Retinal pigment epithelial cell (primary cell): ENCODE measurements around the gene BCAR3.
"Not testable (repeated sequence)": the region's sequence is repeated elsewhere in the genome, so short reads cannot be mapped to it uniquely, and the experiment has no call there.

ENCODE experiments used
- DNase-seq: peaks from one replicate; pipeline ENCODE4 v3.0.0-alpha.2; 2010; ENCODE audit warnings: low read depth
- H3K4me3 ChIP-seq: 2 replicates; pipeline ENCODE4 v1.5.1; 2011; ENCODE audit warnings: mild to moderate bottlenecking, low read length, control low read depth, moderate library complexity
- CTCF ChIP-seq: conservative IDR thresholded peaks from 2 replicates; pipeline ENCODE4 v1.5.1; 2011; ENCODE audit warnings: low read depth, low read length, control low read depth, inconsistent platforms

BCAR3 gene

DNA sequence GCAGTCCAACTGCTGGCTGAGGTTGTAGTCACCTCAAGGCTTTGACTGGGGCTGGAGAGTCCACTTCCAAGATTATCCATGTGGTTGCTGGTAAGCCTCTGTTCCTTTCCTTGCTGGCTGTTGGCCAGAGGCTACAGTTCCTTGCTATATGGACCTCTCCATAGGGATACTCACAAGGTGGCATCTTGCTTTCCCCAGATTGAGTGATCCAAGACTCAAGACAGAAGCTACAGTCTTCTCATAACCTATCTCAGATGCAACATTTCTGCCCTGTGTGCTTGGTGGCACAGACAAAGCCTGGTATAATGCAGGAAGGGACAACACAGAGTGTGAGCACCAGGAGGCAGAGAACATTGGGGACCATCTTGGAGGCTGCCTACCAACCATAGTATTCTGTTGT, 121.9 kb downstream of the BCAR3 start:
- no peak for TF ChIP-seq CTCF
- DNase-seq, result no peak
- H3K4me3 ChIP-seq, result no peak overlapping the region

DNA sequence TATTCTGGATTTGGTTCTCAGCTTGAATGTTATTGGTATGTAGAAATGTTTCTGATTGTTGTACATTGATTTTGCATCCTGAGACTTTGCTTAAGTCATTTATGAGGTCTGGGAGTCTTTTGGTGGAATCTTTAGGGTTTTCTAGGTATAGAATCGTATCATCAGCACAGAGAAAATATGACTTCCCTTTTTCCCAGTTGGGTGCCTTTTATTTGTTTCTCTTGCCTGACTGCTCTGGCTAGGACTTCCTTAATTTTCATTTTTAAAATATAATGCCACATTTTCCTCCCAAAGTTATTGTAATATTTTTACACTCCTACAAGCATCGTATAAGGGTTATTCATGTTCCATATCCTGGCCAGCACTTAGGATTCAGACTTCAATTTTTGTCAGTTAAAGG, 122.6 kb downstream of the BCAR3 start:
- no peak overlapping the region for H3K4me3 ChIP-seq
- no peak for TF ChIP-seq CTCF
- no peak for DNase-seq

GRCh38 chr1:93556291-93556690, 125.3 kb downstream of the BCAR3 start:
- no peak for DNase-seq
- no peak for TF ChIP-seq CTCF
- H3K4me3 ChIP-seq, result no peak overlapping the region

DNA sequence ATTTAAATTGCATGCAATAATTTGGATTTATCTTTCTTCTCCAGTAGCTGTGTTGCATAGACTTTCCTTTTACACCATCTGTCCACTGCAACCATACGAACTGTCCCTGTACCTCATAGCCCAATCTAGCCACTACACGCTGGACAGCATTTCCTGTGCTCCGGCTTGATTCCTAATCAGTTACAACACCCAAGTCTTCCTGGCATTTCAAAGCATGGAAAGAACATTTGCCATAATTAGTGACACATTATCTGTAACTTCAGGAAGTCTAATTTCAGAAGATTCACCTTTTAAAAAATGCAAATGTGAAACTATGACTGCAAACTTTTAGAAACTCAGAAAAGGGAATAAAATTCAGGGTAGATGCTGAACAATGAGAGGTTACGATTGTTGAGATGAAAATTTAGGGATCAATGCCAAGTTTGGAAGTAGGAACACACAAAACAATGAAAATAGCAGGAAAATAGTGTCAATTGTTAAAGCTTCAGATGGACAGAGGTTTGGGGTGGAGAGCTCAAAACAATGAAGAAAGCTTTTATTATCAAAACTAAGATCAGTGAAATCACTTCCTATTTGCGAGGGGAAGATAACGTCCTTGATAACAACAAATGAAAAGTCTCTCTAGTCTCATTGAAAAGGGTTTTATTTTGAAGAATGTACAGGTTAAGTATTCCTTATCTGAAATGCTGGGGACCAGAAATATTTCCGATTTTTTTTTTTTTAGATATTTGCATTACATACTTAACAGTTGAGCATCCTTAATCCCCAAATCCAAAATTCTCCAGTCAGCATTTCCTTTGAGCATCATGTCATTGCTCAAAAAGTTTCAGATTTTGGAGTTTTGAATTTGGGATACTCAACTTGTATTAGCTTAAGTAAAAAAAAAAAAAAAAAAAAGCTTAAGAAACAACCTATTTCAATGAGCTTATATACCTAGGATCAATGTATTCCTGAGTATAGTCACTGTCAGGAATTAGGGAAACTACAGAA, 126.5 kb downstream of the BCAR3 start:
- TF ChIP-seq CTCF, result no peak
- no peak for DNase-seq
- H3K4me3 ChIP-seq, result no peak overlapping the region

GRCh38 chr1:93553886-93554490, 127.6 kb downstream of the BCAR3 start:
- peak; percentile 38 for DNase-seq
- not testable (repeated sequence) for H3K4me3 ChIP-seq

DNA sequence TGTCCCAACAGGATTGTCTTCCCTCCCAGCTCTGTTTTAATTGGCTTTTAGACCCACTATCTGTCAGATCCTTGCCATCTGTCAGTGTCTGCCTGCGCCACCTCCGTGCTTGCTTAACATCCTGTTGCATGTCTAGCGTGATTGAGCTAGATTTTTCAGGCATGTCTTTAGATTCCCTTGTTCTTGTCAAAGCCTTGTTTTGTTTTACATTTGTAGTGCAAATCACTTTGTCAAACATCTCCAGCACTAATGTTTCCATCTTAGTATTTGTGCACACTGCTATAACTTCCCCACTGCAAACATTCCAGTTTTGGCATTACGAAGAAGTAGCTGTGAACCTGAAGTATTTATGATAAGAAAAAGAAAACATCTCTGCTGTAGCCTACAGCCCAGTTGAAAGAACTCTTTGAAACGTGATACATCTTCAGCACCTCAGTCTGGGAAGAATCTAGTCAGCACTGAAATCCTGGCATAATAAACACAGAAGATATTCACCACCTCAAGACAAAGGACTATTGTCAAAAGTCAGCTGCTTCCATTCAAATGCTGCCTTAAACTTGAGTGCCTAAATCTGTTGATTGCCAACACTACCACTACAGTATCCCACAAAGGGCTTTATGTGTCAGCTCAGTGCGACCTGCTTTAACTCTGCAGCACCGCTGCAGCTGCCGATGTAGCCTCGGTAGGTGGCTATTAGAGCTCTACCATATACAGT, 128.7 kb downstream of the BCAR3 start:
- DNase-seq, result peak; percentile 34

More for the DNA sequence above, 128.7 kb downstream of the BCAR3 start:
- TF ChIP-seq CTCF, result no peak
- no peak overlapping the region for H3K4me3 ChIP-seq
